GM21360 (cell line): ENCODE results near the gene ZNF511.
A peak's percentile ranks its signal among the peaks of the same experiment; 100 is the strongest.
"Not testable (repeated sequence)": the region's sequence is repeated elsewhere in the genome, so short reads cannot be mapped to it uniquely, and the experiment has no call there.

Experiments
- ATAC-seq: cut with Tn5 transposase; IDR thresholded peaks from one replicate; pipeline ENCODE4 v1.9.1; 2021; ENCODE audit warnings: mild to moderate bottlenecking, moderate library complexity; ENCODE audit not compliant: unreplicated experiment

The ZNF511 gene

GRCh38 chr10:133313192-133313591, 4.5 kb downstream of the ZNF511 start:
- no peak for ATAC-seq

GRCh38 chr10:133314911-133315310, 6.2 kb downstream of the ZNF511 start:
- no peak for ATAC-seq

- no peak for ATAC-seq
These were observed 7.1 kb downstream of the ZNF511 start for GRCh38 chr10:133315847-133316246.

DNA sequence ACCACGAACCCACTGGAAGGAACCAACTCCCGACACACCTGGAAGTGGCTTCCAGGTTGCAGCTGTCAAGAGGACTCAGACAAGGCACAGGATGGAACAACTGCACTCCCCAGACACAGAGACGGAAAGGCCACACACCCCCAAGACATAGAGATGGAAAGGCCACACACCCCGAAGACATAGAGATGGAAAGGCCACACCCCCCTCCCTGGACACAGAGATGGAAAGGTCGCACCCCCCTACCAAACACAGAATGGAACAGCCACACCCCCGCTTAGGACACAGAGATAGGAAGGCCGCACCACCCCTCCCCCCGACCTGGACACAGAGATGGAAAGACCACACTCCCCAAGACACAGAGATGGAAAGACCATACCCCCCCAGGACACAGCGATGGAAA, 7.6 kb downstream of the ZNF511 start:
- ATAC-seq, result no peak

DNA sequence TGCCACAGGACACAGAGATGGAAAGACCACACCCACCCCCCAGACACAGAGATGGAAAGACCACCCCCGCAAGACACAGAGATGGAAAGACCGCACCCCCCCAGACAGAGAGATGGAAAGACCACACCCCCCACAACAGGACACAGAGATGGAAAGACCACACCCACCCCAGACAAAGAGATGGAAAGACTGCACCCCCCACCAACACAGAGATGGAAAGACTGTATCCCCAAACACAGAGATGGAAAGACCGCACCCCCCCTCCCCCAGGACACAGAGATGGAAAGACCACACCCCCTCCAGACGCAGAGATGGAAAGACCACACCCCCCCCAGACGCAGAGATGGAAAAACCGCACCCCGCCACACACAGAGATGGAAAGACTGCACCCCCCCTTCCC, 8.0 kb downstream of the ZNF511 start:
- no peak for ATAC-seq

DNA sequence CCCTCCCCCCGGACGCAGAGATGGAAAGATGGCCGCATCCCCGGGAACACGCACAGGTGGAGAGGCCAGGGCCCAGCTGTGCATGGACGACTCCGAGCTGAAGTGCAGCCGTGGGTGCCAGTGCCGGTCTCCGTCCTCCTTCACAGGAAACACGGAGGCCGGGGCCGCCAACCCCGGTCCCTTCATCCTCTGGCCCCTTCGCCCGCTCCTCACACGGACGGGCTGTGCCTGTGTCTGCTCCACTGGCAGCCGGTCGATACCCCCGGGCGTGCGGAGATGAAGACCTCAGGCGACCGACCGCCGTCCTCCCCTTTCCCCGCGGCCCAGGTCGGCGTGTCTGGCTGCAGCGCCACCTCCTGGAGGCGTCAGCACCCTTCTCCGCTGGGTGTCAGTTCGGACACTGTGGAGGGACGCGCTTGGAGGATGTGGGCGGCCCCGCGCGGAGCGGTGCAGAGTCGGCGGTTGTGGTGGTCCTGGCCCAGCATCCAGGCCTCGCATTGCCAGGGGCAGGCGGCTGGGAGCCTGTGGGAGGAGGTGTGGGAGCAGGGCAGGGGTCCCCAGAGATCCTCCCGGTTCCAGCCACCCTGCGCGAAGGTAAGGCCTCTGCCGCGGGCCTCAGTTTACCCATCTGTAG, 9.9 kb downstream of the ZNF511 start:
- peak; percentile 85 for ATAC-seq

- not testable (repeated sequence) for ATAC-seq
These were observed 12.2 kb downstream of the ZNF511 start for GRCh38 chr10:133320852-133321422.

DNA sequence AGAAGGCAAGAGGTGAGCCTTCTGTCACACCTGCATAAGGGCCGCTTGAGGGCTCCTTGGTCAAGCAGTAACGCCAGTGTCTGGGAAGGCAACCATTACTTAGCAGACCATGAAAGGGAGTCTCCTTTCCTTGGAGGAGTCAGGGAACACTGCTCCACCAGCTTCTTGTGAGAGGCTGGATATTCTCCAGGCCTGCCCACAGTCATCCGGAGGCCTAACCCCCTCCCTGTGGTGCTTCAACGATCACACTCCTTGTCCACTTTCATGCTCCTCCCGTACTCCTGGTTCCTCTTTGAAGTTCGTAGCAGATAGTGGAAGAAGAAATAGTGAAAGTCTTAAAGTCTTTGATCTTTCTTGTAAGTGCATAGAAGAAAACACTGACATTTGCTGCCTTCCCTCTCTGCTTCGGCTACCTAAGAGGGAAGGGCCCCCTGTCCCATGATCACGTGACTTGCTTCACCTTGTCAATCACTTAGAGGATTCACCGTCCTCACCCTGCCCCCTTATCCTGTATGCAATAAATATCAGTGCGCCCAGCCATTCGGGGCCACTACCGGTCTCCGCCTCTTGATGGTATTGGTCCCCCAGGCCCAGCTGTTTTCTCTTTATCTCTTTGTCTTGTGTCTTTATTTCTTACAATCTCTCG, 13.5 kb downstream of the ZNF511 start:
- not testable (repeated sequence) for ATAC-seq

- no peak for ATAC-seq
These were observed 15.6 kb downstream of the ZNF511 start for GRCh38 chr10:133324198-133324792.

DNA sequence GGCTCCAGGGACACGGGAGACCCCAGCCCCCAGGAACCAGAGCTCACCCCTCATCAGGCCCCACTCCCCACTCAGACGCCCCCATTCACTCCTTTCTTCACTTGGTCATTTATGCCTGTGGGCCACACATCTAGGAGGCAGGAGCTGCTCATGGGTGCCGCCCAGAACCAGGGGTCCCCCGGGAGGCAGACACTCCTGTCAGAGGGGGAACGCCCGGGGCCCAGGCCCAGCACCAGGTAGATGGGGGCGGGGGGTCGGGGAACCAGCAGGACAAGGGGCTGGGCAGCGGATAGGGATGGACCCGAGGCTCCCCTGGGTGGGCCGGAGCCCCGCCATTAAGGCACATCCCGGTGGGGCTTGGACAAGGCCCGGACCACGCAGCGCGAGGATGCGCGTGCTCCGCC, 16.1 kb downstream of the ZNF511 start:
- no peak for ATAC-seq

DNA sequence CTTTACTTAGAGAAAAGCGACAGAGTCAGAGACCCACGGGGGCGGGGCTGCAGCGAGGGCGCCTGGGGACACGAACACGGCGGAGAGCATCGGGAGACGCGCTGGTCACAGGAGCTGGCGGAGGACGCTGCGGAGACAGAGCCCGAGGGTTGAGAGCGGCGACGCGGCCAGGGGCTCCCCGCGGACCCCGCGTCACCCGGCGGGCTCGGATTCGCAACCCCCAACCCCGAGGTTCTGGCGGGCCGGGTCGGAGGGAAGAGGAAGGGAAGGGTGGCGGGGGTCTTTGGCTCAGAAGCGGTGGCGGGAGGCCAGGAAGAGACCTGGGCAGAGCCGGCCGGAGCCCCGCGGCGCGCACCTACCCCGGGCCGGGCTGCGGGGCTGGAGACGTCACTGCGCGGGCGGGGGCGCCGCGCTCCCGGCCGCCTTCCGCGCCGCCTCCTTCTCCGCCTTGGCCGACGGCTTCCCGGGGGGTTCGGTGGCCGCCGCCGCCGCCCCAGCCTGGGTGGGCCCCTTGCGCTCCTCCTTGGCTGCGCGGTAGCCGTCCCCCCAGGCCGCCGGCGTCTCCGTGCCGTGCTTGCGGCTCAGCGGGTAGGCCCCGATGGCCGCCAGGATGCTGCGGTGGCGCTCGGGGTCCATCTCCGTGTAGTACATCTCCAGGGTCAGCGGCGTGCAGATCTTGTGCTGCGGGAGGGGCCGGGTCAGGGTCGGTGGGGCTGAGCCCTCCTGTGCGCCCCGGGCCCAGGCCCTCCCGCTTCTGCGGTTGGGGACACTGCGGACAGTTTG, 16.9 kb downstream of the ZNF511 start:
- no peak for ATAC-seq

DNA sequence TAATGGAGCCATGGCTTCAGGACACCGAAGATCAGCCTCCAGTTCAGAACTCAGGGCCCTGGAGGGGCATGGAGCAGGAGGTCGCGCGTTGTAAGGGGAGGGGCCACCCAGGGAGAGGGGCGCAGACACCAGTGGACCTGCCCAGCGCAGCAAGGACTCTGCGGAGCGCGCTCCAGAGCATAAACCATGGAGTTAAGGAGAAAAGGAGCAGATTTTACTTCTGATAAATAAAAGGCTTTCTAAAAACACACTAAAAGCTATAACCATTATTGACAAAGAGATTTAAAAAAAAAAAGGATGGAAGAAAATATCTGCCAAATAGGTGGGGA, 17.5 kb downstream of the ZNF511 start:
- no peak for ATAC-seq

DNA sequence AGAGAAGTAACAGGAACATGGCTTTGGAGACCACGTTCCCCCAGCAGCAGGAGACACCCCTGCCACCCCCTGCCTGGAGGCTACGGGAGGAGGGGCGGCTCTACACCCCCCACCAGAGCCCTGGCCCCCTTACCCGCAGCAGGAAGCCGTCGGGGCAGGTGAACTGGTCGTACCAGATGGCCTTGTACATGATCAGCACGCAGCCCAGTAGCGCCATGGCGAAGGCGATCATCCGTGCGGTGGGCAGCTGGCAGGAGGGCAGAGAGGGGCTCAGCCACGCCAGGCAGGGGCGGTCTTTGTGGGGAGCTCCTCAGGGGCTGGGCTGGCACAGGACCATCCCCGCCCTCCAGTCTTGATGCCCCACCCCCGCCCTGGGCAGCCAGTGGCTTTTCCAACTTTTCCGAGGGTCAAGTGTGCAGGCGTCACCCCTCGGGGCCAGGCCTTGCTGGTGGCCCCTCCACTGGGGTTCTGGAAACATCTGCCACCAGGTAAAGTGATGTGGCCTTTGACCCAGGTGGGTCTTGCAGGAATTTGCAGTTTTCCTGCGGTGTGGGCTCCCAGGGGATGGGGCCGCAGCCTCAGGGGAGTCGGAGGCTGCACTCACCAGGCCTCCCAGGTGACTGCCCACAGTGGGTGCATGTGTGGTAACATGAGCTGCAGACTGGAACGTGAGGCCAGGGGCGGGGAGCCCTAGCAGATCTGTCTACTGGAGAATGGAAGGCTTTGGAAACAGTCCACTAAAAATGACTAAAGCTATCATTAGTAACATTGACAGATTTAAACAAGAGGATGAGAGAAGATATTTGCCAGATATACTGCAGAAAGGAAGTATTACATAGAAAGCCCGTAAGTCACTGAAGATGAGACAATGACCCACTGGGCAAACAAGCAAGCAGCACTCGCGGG, 18.3 kb downstream of the ZNF511 start:
- no peak for ATAC-seq

DNA sequence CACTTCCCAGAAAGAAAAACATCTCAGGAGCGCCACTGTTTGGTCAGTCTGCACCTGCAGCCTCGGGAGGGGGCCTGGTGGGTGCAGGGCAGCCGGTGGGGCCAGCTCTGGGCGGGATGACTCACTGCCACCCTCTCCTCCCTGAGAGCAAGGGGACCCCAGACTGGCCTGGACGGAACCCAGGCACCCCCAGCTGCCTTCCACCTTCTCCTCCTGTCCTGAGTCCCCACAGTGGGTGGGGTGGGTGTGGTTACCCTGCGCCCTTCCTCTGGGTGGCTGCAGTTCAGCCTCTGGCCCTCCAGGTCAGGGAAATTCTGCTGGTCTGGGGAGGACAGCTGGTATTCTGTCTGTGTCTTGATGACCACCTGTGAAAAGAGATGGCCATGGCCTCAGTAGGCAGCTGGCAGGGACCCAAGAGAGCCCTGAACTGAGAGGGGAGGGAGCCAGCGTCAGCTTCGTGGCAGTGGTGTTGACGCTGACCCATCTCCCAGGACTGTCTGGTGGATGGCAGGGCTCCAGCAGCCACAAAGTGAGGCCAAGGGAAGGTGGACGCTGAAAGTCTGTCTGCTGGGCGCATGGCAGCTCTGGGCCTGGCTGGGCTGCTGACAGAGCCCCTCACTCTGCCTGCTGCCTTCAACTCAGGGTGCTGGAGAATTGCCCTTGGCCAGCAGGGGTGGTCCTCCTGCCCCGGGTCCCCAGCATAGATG, 19.1 kb downstream of the ZNF511 start:
- ATAC-seq, result no peak

- ATAC-seq, result no peak
These were observed 19.9 kb downstream of the ZNF511 start for GRCh38 chr10:133328358-133329343.

GRCh38 chr10:133329491-133330202, 20.9 kb downstream of the ZNF511 start:
- ATAC-seq, result peak; percentile 83

DNA sequence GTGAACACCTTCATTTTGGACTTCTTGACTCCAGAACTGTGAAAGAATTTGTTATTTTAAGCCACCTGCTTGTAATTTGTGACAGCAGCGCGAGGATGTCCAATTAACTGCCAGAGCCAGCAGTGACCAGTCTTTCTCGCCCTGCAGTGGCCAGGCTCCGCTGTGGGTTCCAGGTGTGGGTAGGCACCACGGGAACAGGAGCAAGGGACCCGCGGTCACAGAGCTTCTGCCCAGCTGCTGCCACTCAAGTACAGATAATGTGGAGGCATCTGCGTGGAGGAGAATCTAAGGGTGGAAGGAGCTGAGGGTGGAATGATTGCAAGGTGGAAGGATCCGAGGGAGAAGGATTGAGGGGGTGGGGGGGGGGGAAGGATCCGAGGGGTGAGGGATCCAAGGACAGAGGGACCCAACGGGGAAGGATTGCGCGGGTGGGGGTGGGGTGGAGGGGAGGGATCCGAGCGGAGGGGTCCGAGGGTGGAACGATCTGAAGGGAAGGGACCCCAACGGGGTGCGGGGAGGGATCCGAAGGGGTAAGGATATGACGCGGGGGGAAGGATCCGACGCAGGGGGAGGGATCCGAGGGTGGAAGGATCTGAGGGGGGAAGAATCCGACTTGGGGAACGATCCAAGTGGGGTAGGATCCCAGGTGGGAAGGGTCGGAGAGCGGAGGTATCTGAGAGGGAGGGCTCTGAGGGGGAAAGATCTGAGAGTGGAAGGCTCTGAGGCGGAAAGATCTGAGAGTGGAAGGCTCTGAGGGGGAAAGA, 24.4 kb downstream of the ZNF511 start:
- no peak for ATAC-seq
